ENCODE measurements around the gene TCF12.

Gene TCF12

DNA sequence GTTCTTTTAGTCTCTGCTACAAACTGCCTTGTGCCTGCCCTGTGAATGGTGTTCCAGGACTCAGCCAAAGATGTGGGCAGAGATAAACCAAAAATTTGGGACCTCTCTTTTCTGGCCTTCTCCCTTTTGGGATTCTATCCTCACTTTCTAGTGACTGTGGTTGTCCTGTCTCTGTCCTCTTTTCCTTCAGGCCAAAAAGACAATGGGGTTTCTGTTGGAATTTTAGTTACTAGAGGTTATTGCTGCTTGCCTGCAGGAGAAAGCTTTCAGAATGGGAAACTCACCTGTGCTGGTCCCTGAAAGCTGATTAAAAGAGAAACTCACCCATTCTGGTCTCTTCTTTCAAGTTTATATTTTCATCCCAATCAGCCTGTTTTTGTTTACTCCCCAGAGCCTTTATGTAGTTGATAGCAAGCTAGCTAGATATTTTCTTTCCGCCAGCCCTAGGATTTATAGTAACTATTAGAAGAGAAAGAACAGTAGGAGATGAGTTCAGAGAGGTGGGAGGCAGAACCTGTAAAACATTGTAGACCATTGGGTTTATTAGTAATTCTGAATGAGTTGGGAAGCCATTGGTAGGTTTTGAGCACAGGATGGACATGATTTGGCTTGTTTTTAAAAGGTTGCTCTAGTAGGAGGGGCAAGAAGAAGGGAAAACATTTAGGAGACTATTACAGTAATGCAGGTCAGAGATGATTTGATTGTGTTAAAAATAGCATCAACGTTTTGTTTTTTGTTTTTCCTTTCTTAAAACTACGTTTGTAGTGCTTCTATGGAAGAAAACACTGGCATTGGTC, 138.9 kb downstream of the TCF12 start:
- DNase-seq = no peak

DNA sequence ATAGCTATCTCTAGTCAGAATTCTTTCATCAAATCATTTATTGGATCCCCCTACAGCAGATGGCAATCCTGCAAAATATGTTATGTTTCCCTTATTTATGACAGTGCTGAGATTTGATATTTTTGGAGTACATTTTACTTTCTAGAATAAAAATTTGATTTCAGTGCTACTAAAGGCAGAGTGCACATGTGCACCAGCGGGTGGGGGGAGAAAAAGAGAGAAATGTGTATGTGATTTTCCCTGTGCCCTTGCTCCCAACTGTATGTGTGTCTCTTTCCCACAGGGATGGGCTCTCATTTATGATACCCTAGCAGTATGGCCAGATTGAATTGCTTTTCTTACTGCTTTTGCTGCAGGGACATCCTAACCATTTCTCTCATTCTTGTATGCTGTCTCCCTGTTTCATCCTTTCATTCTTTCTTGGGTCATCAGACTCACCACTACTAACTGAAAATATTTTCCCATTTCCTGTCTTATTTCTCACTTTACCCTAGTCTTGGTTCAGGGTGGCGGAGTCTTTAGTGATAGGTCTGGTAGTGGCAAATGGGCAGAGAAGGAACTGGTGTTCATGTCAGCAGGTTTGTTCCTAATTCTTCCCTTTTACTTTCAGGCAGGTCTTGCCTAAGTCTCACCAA, 140.7 kb downstream of the TCF12 start:
- no peak for DNase-seq

DNA sequence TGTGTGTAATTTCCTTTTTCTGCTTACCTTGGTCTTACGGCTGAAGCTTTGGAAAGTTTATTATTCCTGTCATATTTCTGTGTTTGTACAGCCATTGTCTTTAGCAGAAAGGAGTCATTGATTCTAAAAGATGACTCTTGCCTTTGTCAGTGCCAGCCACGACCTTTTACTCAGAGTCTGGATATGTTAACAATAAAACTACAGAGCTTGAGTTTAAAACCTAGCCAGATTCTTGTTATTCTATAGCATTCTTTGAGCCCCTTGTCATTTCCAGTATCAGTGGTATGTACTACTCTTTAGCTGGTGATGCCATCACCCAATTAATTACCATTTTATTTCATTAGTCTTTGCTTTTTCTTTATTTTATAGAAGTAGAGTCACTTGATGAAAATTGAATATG, 142.4 kb downstream of the TCF12 start:
- DNase-seq = no peak

DNA sequence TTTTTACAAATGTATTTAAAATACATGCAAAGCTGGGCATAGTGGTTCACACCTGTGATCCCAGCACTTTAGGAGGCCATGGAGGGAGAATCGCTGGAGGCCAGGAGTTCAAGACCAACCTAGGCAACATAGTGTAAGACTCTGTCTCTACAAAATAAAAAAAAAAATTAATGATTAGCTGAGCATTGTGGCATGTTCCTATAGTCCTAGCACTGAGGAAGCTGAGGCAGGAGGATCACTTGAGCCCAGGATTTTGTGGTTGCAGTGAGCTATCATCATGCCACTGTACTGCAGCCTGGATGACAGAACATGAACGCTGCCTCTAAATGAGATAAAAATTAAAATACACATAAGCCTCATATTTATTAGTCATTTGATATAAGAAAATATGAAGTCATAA, 142.8 kb downstream of the TCF12 start:
- DNase-seq = no peak

DNA sequence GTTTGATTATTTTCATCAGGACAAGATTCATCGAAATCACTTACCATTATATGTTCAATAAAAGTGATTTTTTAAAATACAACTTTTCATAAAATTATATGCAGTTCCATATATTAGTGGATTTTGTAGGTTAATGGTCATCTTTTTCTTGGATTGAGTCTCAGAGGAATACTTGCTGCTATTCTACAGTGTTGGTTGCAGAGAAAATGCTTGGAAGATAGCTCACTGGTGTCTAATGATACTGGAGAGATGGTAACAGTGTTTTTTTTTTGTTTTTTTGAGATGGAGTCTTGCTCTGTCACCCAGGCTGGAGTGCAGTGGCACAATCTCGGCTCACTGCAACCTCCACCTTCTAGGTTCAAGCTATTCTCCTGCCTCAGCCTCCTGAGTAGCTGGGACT, 143.3 kb downstream of the TCF12 start:
- no peak for DNase-seq

DNA sequence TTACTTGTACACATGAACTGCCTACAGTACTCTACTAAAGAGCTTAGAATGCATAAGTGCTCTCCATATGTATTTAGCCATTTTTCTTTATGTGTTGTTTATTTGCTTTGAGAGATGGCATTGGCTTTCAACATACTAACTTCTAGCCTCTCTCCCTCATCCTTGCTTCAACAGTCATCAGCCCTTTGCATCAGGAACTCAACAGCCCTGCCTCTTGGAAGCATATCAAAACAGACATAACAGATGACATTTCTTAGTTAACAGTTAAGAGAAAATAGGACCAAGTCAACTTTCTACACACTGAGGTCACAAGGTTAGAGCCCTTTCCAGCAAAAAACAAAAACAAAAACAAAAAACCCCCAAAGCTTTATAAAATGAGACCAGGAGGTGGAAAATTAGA, 145.6 kb downstream of the TCF12 start:
- no peak for DNase-seq

DNA sequence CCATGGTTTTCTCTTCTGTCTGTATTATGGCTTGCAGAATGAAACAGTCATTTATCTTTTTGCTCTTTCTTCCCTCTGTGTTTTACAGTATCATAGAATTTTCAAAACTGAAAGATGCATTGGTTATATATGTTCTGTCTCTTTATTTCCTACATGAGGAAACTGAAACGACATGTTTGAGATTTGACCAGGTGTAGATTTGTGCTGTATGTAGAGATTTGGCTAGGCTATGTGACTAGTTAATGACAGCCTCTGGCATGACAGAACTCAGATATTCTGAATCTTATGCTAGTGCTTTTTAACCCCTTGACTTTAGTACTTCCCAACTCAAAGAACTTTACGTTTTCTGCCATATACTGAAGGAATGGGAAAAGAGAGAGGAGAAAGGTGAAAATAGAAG, 151.0 kb downstream of the TCF12 start:
- DNase-seq = no peak

DNA sequence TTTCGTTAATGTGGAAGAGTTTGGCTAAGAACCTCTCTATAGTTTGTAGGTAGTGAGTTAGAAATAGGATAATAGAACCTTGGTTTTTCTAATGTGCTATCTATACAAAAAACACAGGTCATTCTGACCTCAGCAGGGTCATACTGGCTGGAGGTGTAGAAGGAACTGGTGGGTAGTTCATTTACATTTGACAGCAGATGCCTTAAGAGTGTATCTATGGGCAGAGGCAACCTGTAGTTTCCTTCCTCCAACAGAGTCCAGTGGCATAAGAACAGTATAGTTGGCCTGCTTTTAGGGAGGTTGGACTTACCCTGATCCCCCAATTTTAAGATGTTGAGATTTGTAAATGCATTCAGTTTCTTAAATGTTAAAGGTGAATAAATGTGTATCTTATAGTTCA, 152.2 kb downstream of the TCF12 start:
- no peak for DNase-seq

DNA sequence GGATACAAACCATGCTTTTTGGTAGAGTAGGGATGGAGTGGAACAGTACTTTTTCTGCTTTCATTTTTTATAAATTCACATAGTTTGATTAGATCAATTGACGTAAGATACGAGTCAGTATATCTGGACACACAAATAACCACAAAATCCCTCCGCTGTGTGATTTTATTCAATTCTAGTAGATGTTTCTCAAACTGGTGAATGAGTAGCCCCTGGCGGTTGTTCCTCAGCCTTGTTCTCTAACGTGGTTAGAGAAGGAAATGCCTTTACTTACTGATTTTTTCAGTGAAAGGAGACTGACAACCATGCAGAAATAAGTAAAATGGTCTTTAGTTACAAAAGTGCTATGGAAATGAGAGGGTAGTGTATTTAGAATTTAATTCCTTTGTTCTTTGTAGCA, 161.0 kb downstream of the TCF12 start:
- DNase-seq = no peak

DNA sequence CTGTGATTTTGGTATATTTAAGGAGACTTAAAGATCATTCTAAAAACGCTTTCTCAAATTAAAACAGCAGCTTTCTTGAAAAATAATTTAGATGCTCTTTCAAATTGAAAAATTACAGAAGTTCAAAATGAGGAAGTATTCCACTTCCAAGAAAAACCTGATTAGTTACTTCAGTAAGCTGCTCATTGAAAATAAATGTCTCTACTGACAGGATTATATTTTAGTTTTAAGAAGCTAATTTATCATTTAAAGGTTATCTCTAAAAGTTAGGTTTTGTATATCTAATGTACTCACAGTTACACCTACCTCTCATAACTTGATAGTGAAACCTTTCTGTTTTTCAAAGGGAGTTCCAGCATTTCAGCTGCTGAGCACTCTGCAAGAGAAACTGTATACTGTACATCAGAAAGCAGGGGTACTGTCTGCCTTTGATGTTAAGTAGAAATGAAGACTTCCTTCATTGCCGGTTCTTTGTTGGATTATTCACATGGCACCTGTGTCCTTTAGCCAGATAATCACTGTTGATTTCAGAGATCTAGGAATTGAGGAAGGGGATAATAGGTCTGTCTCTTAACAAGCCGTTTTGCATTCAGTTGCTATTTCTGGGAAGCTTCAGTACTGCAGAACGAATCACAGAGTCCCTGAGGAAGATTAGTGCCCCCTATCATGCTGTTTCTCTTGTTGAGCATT, 161.6 kb downstream of the TCF12 start:
- DNase-seq = no peak

DNA sequence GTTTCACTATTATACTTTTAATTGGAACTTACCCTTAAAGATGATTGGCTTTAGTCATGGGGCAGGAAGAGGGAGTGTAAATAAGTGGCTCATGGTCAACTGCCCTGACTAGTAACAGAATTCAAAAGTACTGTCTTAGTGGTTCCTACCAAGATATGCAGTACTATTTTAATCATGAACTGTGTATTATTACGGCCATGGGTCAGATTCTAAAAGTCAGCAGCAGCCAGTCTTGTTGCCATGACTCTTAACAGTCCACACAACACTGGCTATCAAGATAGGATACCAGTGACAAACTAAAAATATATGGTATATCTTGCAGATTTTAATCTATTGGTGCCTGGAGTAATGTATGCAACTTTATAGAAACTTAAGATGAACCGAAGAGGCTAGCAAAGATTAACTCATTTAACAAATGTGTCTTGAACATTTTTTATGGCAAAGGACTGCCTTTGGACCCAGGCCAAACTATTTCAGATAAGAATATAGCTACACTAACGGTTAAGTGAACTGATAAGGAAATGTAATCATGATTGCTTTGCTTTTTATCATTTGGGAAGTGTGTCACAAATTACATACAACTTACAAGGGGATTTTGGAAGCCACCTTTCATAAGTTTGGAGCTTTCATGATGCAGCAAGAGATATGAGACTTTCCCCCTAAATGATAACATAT, 163.7 kb downstream of the TCF12 start:
- no peak for DNase-seq

DNA sequence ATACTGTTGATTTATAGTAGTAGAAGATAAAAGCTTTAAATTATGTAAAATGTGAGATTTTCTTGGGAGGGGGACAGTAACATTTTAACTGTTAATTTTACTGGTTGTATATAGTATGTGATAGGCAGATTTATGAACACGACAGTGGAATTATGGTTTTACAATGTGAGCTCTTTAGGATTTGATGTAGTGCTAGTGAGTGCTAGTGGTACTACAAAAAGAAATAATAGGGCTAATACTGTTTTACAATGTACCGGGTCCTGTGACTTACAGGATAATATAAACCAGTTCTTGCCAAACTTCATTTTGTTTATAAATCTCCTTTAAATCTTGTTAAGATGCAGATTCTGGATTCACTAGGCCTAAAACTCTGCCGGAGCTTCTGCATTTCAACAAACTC, 165.7 kb downstream of the TCF12 start:
- DNase-seq = no peak

DNA sequence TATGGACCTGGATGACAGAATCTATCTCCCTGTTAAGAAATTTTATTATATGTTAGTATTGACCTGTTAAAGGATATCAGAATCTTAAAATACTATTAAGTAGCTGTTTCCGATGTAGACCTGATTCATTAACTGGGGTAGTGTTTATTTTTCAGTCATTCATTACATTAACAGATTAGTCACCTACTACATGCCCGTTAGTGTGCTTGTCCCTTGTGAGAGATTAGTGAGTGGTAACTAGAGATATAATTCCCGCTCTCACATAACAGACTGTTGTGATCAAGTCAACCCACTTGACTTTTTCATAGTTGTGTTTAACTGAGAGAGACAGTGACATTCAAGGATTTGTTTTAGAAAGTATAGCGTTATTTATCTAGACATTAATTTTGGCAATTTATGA, 166.8 kb downstream of the TCF12 start:
- DNase-seq = no peak

DNA sequence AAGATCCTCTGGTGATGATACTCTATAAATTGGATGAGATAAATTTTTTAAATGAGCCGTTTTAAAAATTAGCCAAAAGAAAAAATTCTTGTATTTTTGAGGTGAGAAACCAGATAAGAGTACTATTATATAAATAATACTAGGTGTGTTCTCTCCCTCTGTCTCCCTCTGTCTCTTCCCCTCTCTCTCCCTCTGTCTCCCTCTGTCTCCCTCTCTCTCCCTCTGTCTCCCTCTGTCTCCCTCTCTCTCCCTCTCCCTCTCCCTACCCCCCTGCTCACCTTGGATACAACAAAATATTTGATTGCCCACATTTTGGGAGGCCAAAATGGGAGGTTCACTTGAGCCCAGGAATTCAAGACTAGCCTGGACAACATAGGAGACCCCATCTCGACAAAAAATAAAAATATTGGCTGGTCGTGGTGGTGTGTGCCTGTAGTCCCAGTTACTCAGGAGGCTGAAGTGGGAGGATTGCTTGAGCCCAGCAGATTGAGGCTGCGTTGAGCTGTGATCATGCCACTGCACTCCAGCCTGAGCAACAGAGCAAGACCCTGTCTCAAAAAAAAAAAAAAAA, 168.5 kb downstream of the TCF12 start:
- no peak for DNase-seq

DNA sequence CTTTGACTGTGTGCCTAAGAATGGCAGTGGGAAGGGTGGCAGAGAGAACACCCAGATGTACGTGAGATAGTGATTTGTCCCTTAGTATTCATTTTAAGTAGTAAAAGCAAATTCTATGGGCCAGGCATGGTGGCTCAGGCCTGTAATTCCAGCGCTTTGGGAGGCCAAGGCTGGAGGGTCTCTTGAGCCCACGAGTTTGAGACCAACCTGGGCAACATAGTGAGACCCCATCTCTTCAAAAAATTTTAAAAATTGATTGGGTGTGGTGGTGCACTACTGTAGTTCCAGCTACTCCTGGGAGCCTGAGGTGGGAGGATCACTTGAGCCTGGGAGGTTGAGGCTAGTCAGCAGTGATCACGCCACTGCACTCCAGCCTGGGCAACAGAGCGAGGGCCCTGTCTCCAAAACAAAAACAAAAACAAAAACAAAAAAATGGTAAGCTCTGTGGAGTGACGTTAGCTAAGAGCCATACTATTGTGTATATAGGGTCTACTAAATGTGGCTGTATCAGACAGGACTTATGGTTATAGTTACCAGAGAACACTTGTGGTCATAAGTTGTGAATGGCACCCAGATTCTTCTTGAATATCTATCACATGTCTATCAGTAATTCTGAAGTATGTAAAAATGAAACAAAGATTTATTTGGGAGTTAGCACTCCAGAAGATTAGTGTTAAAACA, 171.5 kb downstream of the TCF12 start:
- no peak for DNase-seq

DNA sequence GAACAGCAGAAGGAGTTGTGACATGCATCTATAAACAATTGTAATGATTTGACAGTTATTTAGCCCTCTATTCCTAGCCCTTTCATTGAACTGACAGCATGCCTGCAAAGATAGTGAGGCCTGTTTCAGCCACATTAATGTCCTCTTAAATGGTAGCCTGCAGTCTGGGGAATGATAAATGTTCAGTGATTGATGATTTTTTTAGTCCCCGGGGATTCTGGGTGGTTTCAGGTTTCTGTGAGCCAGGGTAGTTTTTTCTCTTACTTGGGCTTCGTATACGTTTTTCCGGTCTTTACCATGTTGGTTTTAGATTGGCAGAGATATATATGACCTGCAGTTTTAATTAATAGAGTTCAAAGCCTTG, 172.0 kb downstream of the TCF12 start:
- peak; percentile 86 for DNase-seq

DNA sequence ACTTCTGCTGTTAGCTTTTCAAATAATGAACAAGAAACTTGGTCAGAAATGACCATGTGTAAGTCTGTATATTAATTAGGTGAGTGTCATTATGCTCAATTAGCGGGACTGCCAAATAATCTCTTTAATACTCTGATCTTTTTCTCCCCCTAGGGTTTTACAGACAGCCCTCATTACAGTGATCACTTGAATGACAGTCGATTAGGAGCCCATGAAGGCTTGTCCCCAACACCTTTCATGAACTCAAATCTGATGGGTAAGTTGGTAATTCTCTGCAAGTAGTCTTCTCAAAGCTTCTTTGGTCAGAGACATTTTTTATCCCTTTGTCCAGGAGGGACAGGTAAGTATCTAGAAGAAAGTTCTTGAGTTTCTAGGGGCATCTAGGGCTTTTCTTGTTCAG, 173.2 kb downstream of the TCF12 start:
- peak; percentile 76 for DNase-seq

DNA sequence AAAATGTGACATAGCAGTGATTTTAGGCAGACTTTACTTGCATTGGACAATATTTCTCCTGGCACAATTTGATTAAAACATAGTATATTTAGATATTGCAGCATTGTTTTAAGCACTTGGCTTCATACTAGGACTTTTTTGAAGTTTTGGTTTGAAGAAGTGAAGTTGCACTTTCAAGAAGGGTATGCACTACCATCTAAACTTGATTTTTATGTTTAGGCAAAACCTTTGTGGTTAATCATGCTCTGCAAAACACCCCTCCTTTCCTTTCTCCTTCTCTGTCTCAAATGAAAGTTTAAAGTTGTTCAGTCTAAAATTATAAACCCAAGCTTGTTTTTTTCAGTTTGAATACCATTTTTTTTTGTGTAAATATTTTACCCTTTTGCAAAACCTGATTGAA, 173.8 kb downstream of the TCF12 start:
- DNase-seq = no peak

DNA sequence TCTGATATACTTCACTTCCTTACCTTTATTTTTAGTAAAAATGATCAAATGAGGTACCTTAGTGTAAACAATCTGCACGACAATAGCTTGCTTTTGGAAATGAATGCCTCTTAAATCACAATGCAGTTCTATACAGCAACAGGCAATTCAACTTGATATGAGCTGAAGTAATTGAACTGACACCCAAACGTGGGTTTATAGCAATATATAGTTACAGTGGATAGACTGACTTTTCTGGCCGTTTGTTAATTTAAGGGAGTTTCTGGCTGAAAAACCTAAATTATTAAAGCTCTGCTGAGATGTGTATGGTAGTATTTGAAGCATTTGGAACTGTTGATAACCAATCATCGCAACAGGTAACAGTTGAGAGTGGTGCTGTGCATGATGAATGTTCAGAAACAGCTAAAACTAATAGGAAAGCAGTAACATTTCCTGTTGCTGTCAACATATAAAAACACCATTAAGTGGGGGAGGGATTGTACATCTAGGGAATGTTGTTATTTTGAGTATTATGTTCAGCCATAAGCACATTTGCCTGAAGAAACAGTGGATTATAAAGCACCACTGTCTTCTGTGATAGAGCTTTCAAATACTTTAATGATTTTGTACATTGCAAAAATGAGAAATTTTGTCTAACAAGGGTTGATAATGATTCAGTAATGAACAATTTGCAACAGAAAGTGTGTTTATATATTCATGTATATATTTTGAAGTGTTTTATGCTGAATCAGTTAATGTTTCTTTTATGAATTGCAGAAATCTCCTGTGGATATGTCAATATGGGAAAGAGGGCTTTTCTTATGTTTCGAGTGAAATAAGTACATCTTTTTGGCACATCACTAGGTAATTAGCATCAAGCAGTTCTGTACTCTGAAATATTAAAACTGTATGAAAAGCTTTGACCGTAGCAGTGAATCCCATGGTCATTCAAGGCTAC, 176.1 kb downstream of the TCF12 start:
- DNase-seq = peak; percentile 70

DNA sequence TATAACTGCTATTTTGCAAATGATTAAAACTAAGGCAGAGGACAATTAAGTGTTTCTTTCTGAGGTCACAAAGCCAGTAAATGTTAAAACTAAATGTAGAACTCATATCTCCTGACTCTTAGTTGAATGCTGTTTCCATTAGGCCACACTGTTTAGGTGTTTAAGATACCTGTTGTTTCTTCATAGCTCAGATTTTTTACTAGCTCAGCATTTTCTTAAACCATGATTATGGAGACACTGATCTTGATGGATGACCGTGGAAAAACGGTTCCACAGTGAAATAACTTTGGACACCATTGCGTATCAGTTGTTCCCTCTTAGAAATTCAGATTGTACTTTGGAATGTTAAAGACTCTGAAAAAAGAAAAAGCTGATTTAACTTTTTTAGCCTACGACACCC, 177.5 kb downstream of the TCF12 start:
- DNase-seq = no peak

DNA sequence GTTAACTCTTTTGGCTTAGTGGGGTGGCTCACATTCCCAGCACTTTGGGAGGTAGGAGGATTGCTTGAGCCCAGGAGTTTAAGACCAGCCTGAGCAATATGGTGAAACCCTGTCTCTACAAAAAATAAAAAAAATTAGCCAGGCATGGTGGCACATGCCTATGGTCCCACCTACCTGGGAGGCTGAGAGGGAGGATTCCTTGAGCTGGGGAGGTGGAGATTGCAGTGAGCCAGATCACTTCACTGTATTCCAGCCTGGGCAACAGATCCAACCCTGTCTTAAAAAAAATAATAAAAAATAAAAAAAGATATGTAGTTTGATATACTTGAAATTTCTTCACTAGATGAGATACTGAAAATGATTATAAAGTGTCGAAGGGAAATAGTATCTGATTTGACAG, 178.8 kb downstream of the TCF12 start:
- no peak for DNase-seq

All from eye (tissue), 1 donor.